Osteoblast (primary cell): ENCODE results near the gene RPLP2. TPM values are rescaled to one million over a fixed set of nuclear protein-coding genes. Genes with fewer than 3 reads are reported as not detected.

Experiments used
- DNase-seq: peaks from one replicate; pipeline ENCODE4 v3.0.0; 2011; ENCODE audit warnings: low spot score, mixed read lengths; ENCODE audit not compliant: insufficient read length; ENCODE audit errors: missing footprints
- H2AFZ ChIP-seq: 2 replicates; pipeline ENCODE4 v1.6.0; 2011; ENCODE audit warnings: mild to moderate bottlenecking, low read length
- H3K27ac ChIP-seq: 2 replicates; pipeline ENCODE4 v1.5.1; 2011; ENCODE audit warnings: mild to moderate bottlenecking, low read depth, low read length, moderate library complexity
- H3K27me3 ChIP-seq: 2 replicates; pipeline ENCODE4 v1.6.0; 2012; ENCODE audit warnings: mild to moderate bottlenecking, control low read depth, inconsistent platforms, low read length, moderate library complexity; ENCODE audit not compliant: insufficient read depth
- H3K36me3 ChIP-seq: 2 replicates; pipeline ENCODE4 v1.5.1; 2011; ENCODE audit warnings: mild to moderate bottlenecking, low read length, control low read depth, moderate library complexity; ENCODE audit not compliant: insufficient read depth
- H3K4me1 ChIP-seq: 2 replicates; pipeline ENCODE4 v1.5.1; 2011; ENCODE audit warnings: mild to moderate bottlenecking, low read length, control low read depth, moderate library complexity; ENCODE audit not compliant: insufficient read depth
- H3K4me2 ChIP-seq: 2 replicates; pipeline ENCODE4 v1.6.0; 2011; ENCODE audit warnings: mild to moderate bottlenecking, low read length; ENCODE audit not compliant: insufficient read depth
- H3K4me3 ChIP-seq: fragments of 200-600 bp; sonication (generic); 3 replicates; pipeline ENCODE4 v1.5.1; 2012; ENCODE audit warnings: mild to moderate bottlenecking, low read length, inconsistent platforms; ENCODE audit not compliant: insufficient read depth
- H3K79me2 ChIP-seq: 2 replicates; pipeline ENCODE4 v1.6.0; 2012; ENCODE audit warnings: mild to moderate bottlenecking, low read length, control low read depth, inconsistent platforms; ENCODE audit not compliant: insufficient read depth
- H3K9me3 ChIP-seq: 2 replicates; pipeline ENCODE4 v1.5.1; 2011; ENCODE audit warnings: low read depth, low read length, control low read depth
- H4K20me1 ChIP-seq: 2 replicates; pipeline ENCODE4 v1.6.0; 2012; ENCODE audit warnings: mild to moderate bottlenecking, low read length, control low read depth; ENCODE audit not compliant: insufficient read depth
- CTCF ChIP-seq: IDR thresholded peaks from 2 replicates; pipeline ENCODE4 v1.5.1; 2011; ENCODE audit warnings: mild to moderate bottlenecking, low read depth, low read length, moderate library complexity; ENCODE audit errors: extremely low read depth
- total RNA-seq: library from RNA; depleted of rRNA; stranded (reverse); fragments of >200 nt; gene quantifications from 2 replicates; pipeline ENCODE4 v1.2.3, GENCODE V29; 2012

Gene RPLP2
- total RNA-seq, 1 donor: 386 TPM

DNA sequence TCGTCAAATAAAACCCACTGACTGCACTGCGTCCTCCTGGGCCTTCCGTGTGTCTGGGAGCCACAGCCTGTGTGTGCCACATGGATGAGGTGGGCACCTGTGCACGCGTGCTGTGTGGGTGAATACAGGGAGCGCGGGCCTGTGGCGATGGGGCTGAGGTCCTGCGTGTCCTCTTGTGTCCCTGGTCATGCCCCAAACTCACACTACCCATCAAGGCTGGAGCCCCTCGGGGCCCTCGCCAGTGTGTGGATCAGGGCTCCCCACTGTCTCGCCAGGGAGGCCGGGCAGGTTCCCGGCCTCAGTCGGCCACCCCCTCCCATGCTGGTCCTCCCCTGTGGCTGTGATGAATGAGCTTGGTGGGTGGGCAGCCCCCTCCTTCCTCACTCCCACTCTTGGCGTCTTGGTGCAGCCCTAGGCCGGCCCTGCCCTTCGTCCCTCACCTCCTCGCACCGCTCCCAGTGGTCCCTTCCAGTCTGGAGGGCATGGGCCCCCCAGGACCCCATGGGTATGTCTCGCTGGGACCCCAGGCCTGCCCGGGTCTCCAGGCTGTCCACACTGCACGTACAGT lies 22.3 kb downstream of the RPLP2 start:
- DNase-seq: no peak
- Histone ChIP-seq H3K4me2 (peak overlapping the region; percentile 85), H3K36me3 (peaks cover 10% of the 10 kb centered on the region), H4K20me1 (peaks cover 31% of the 10 kb centered on the region), H3K27ac (peak overlapping the region; percentile 5), H3K4me1 (peaks cover 50% of the 10 kb centered on the region), H3K79me2 (peaks cover 29% of the 10 kb centered on the region), H2AFZ (no peak overlapping the region), H3K27me3 (no peaks in the 10 kb centered on the region), H3K9me3 (no peaks in the 10 kb centered on the region), H3K4me3 (peak overlapping the region; percentile 72)
- no peak for TF ChIP-seq CTCF

DNA sequence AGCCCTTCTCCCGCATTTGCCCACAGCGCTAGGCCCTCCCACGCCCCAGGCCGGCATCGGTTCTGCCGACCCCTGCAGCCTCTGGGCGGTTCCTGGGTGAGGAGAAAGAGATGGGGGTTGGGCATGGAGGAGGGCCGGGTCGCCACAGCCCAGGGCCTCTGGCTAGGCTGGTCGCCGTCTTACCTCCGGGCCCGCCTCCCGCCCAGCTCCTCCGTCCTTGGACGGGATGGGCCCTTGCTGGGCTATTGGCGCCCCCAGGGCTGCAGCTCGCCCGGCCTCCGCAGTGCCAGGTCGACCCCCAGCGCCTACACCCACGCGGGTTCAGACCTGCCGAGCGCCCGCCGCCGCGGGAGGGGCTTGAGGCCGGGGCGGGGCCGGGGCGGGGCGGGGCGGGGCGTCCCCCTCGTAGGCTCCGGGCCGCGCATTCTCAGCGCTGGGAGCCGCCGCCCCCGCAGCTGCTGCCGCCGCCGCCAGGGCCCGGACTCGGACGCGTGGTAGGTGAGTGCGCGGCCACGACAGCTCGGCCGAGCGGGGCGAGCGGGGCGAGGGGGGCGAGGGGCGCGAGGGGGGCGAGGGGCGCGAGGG lies 22.9 kb downstream of the RPLP2 start, which contains the start of gene CD151:
CD151 (plus strand) TSS at position 424 of the 585 bp plus-strand sequence. CDS start 3,118 bp downstream, outside the sequence.
- peaks cover 36% of the 10 kb centered on the region for H4K20me1 ChIP-seq
- H3K27ac ChIP-seq: peak within 1 kb of the TSS; percentile 92
- peak within 1 kb of the TSS; percentile 92 for H3K4me2 ChIP-seq
- peaks cover 50% of the 10 kb centered on the region for H3K4me1 ChIP-seq
- H3K4me3 ChIP-seq: peak within 1 kb of the TSS; percentile 87
- no peak within 1 kb of the TSS for H2AFZ ChIP-seq
- no peak for TF ChIP-seq CTCF
- peak; percentile 96 for DNase-seq
- peaks cover 15% of the 10 kb centered on the region for H3K36me3 ChIP-seq
- no peaks in the 10 kb centered on the region for H3K9me3 ChIP-seq
- peaks cover 35% of the 10 kb centered on the region for H3K79me2 ChIP-seq
- no peaks in the 10 kb centered on the region for H3K27me3 ChIP-seq

- H3K79me2 ChIP-seq: peaks cover 40% of the 10 kb centered on the region
- H3K4me3 ChIP-seq: peak overlapping the region; percentile 87
- TF ChIP-seq CTCF: no peak
- H3K4me1 ChIP-seq: peaks cover 50% of the 10 kb centered on the region
- H3K27me3 ChIP-seq: no peaks in the 10 kb centered on the region
- H4K20me1 ChIP-seq: peaks cover 38% of the 10 kb centered on the region
- DNase-seq: peak; percentile 96
- peak overlapping the region; percentile 92 for H3K27ac ChIP-seq
- peaks cover 20% of the 10 kb centered on the region for H3K36me3 ChIP-seq
- no peaks in the 10 kb centered on the region for H3K9me3 ChIP-seq
- H3K4me2 ChIP-seq: peak overlapping the region; percentile 92
- H2AFZ ChIP-seq: no peak overlapping the region
These were observed 23.5 kb downstream of the RPLP2 start for GRCh38 chr11:833114-833791.

DNA sequence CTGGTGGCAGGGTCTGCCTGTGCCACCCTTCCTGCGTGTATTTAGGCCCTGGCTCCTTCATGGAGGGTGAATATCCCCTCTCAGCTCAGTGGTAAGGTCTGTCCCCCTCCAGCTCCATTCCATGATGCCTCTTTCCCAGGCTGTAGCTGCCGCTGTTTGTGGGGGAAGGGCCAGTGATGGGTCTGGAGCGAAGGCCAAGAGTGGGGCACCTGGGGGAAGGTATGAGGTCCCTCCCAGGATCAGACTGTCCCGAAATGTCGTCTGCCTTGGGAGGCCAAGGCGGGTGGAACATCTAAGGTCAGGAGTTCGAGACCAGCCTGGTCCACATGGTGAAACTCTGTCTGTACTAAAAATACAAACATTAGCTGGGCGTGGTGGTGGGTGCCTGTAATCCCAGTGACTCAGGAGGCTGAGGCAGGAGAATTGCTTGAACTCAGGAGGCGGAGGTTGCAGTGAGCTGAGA lies 24.1 kb downstream of the RPLP2 start:
- no peaks in the 10 kb centered on the region for H3K27me3 ChIP-seq
- peaks cover 26% of the 10 kb centered on the region for H3K36me3 ChIP-seq
- peaks cover 45% of the 10 kb centered on the region for H3K79me2 ChIP-seq
- H4K20me1 ChIP-seq: peaks cover 44% of the 10 kb centered on the region
- no peak for TF ChIP-seq CTCF
- H3K27ac ChIP-seq: peak overlapping the region; percentile 92
- peak overlapping the region; percentile 87 for H3K4me3 ChIP-seq
- peaks cover 50% of the 10 kb centered on the region for H3K4me1 ChIP-seq
- no peak overlapping the region for H2AFZ ChIP-seq
- DNase-seq: no peak
- peak overlapping the region; percentile 92 for H3K4me2 ChIP-seq
- no peaks in the 10 kb centered on the region for H3K9me3 ChIP-seq
